KBM-7 (cell line): ENCODE results near the gene FIS1.
A peak's percentile ranks its signal among the peaks of the same experiment; 100 is the strongest.
"Not testable (repeated sequence)": the region's sequence is repeated elsewhere in the genome, so short reads cannot be mapped to it uniquely, and the experiment has no call there.

Experiments
- DNase-seq: peaks from one replicate; pipeline ENCODE4 v3.0.0-alpha.2; 2015
- in situ Hi-C: fragments of 300-500 bp; cut with MboI; formaldehyde crosslinking; loops from 2 replicates; pipeline ENCODE4 v1.14.3; 2020; ENCODE audit warnings: low sequenced_read_pairs, low pct_unique_long_range_greater_than_20kb, mixed read lengths

FIS1 gene

DNA sequence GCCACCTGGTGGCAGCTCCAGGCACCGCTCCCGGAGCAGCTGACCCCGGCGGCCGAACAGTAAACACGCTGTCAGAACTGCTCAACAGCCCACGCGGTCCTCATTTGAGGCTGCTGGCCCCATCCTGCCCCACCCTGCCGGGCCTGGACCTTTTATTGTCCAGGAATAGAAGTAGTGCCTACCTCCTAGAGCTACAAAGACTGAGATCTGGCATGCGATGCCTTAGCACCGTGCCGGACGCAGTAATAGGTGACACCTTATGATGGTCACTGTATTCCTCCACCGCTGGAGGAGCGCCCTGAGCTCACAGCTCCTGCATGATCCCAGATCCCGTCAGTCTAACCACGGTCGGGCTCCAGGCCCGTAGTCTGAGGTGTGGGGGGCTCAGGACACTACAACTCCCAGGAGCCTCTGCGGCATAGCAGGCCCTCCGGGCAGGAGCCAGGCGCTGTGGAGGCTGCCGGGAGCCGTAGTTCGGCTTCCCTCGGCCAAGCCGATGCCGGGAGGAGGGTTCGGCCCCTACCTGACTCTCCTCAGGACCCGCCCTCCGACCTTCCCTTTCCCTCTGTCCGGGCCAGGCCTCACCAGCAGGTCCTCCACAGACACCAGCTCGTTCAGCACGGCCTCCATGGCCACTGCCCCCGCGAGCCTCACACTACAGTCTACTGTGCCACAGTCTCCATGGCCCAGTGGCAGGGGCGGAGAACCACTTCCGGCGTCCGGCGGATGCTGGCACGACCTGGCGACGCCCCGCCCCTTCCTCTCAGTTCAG is at the start of gene FIS1:
FIS1 (minus strand) TSS at position 707 of the 772 bp plus-strand sequence; CDS start at position 630, 77 bp downstream.
- in situ Hi-C loops: no loop called here
- peak; percentile 94 for DNase-seq

DNA sequence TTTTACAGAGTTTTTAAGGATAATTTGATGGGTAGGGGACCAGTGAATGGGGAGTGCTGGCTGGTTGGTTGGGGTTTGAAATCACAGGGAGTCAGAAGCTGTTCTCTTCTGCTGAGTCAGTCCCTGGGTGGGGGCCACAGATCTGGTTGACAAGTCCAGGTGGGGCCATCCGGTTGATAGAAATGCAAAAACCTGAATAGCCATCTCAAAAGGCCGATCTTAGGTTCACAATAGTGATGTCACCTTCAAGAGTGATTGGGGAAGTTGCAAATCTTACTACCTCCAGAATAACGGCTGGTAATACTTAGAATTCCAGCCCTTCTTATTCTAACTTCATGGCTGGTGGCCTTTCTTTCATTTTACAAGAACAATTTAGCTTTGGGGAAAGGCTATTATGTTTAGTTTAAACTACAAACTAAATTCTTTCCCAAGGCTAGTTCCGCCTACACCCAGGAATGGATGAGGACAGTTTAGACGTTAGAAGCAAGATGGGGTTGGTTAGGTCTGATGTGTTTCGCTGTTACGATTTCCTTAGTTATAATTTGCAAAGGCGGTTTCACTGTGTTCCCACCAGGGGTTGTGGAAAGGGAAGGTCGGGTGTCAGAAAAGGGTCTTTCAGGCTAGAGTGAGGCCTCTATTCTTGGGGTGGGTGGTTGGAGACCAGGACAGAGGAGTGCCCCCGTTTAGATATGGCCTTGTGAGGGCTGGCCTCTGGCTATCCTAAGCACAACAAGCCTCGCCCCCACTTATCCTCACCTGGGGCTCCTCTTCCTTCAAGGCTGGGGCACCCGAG is 49.4 kb upstream of the FIS1 start:
- DNase-seq: no peak
- in situ Hi-C loops: no loop called here

- in situ Hi-C loops, DNase-seq: not testable (repeated sequence)
These were observed 48.5 kb upstream of the FIS1 start for GRCh38 chr7:101293069-101294021.

DNA sequence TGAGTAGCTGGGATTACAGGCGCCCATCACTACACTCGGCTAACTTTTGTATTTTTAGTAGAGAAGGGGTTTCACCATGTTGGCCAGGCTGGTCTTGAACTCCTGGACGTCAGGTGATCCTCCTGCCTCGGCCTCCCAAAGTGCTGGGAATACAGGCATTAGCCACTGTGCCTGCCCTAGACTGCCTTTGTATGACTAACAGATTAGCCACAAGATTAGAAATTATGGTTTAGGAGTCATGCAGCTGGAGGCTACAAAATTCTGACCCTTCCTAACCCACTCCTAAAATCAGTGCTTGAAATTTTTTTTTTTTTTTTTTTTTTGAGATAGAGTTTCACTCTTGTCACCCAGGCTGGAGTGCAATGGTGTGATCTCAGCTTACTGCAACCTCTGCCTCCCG is 47.7 kb upstream of the FIS1 start:
- in situ Hi-C loops, DNase-seq: not testable (repeated sequence)

- in situ Hi-C loops: not testable (repeated sequence)
- peak; percentile 42 for DNase-seq
These were observed 45.5 kb upstream of the FIS1 start for GRCh38 chr7:101290186-101291037.

DNA sequence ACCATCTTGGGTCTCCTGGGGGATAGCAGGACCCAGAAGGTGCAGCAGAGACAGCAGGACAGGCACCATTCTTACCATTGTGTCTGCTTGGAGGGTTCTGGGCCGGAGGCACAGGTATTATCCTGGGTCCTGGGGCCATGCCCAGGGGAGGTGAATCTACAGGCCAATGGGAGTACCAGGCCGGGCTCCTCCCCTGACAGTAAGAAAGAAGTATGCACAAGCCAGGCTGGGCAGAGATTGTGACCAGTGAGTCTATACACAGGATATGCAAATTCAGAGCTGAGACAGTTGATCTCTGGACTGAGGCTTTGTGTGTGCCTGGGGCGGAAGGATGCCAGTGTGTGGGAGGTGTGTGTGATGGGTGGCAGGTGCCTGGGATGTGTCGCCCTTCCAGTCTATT is 44.8 kb upstream of the FIS1 start:
- in situ Hi-C loops: not testable (repeated sequence)

DNA sequence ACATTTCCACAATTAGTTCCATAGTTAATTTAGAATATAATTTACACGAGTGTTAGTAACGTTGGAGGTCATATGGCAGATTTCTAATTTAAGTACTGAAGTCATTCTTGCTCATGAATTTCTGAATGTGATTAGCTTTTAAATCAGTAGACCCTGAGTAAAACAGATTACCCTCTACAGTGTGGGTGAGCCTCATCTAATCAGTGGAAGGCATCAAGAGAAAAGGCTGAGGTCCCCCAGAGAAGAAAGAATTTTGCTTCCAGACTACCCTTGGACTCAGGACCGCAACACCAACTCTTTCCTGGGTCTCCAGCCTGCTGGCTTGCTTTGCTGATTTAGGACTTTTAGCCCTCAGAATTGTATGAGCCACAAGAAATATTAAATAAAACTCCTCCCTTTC is 43.6 kb upstream of the FIS1 start:
- DNase-seq: no peak
- in situ Hi-C loops: no loop called here

More for the DNA sequence above, 44.8 kb upstream of the FIS1 start:
- not testable (repeated sequence) for DNase-seq

- in situ Hi-C loops: no loop called here
- no peak for DNase-seq
These were observed 42.2 kb upstream of the FIS1 start for GRCh38 chr7:101287032-101287431.

DNA sequence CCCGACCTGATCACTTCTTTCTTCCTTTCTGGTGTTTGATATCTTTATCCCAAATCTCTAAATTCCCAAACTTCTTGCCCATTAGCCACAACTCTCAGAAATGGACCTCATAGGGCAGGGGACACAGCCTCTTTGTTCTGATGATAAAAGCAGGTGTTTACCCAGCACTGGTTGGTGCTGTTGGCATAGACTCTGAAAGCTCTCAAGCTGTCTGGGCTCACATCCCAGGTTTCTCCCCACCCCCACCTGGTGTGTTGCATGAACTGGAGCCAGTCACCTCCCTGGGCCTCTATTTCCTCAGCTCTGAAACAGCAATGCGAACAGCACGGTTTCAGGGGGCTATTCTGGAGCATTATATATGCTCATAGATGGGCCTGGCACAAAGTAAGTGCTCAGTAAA is 41.0 kb upstream of the FIS1 start:
- DNase-seq, in situ Hi-C loops: not testable (repeated sequence)

GRCh38 chr7:101285171-101285570 is 40.3 kb upstream of the FIS1 start:
- in situ Hi-C loops: no loop called here

DNA sequence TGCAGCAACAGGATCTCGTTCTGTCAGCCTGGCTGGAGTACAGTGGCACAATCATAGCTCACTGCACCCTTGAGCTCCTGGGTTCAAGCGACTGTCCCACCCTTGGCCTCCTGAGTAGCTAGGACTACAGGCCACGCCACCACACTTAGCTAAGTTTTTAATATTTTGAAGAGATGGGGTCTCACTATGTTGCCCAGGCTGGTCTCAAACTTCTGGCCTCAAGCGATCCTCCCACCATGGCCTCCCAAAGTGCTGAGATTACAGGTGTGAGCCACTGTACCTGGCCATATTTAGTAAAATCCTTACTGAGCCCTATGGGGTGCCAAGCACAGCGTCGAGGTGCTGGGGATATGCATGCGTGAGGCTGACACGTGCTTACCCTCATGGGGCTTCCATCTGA is 36.0 kb upstream of the FIS1 start:
- DNase-seq, in situ Hi-C loops: not testable (repeated sequence)

More at GRCh38 chr7:101285171-101285570, 40.3 kb upstream of the FIS1 start:
- DNase-seq: no peak

- in situ Hi-C loops: no loop called here
- no peak for DNase-seq
These were observed 33.8 kb upstream of the FIS1 start for GRCh38 chr7:101278461-101279292.

- in situ Hi-C loops: no loop called here
- no peak for DNase-seq
These were observed 32.3 kb upstream of the FIS1 start for GRCh38 chr7:101277155-101277554.

DNA sequence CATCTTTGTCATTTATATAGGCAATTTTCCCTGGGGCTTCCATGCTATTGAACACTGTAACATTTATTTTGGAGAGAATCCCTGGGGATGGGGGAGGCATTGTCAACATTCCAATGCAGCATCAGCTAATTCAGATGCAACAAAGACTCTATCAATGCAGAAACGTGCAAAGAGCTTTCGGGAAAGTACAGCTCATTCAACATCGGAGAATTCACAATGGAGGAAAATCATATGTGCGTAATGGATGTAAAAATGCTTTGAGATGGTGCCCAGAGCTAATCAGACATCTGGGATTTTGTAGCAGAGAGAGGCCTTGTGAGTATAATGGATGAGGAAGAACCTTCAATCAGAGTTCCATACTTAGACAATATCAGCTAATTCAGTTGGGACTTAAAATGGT is 28.3 kb upstream of the FIS1 start:
- in situ Hi-C loops: no loop called here
- no peak for DNase-seq

- no peak for DNase-seq
- in situ Hi-C loops: no loop called here
These were observed 26.1 kb upstream of the FIS1 start for GRCh38 chr7:101271021-101271420.

DNA sequence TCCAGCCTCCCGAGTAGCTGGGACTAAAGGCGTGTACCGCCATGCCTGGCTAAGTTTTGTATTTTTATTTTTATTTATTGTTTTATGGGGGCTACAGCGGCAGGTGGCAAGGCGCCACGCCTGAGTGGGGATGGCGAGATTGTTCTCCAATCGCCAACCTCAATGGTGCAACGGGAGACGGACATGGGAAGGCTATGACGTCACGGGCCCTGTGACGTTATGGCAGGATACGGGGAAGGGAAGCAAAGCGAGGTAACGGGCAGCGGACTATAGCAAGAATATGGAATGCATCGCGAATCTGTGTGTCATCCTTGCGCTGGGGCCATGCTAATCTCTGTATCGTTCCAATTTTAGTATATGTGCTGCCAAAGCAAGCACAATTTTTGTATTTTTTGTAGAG is 24.8 kb upstream of the FIS1 start:
- in situ Hi-C loops: no loop called here
- no peak for DNase-seq

DNA sequence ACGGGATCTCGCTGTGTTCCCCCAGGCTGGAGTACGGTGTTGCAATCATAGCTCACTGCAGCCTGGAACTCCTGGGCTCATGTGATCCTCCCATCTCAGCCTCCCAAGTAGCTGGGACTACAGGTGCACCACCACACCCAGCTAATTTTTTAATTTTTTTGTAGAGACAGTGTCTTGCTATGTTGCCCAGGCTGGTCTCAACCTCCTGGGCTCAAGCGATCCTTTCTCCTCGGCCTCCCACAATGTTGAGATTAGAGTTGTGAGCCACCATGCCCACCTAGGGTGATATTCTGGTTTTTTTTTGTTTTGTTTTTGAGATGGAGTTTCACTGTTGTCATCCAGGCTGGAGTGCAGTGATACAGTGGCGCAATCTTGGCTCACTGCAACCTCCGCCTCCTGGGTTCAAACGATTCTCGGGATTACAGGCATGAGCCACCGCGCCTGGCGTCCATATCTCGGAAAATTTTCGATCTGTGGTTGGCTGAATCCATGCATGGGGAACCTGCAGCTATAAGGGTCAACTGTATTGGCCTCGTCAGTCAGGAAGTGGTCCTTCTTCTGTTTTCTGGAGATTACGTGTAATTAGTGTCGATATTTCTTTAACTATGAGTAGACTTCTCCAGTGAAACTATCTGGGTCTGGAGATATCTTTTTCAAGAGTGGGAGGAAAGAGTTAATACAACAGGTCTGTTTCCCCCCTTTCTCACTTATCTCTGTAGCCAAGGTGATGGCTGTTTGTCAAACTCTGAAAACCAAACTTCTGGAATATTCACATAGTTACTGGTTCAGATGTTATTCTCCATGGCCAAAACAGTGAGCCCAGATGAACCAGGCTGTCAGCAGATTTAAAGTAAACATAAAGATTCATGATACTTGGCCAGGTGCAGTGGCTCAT is 21.0 kb upstream of the FIS1 start:
- in situ Hi-C loops: no loop called here
- no peak for DNase-seq
